DMS53 treated with DMSO at 0.1 percent for 48 hours (cell line): ENCODE results near the gene MGAT5.

ENCODE experiments used
- DNase-seq: peaks from one replicate; lab custom pipeline; 2025; ENCODE audit not compliant: unreplicated experiment; lab: John Stamatoyannopoulos, UW

The MGAT5 gene

GRCh38 chr2:134441153-134441863, 187.4 kb downstream of the MGAT5 start:
- DNase-seq = no peak

DNA sequence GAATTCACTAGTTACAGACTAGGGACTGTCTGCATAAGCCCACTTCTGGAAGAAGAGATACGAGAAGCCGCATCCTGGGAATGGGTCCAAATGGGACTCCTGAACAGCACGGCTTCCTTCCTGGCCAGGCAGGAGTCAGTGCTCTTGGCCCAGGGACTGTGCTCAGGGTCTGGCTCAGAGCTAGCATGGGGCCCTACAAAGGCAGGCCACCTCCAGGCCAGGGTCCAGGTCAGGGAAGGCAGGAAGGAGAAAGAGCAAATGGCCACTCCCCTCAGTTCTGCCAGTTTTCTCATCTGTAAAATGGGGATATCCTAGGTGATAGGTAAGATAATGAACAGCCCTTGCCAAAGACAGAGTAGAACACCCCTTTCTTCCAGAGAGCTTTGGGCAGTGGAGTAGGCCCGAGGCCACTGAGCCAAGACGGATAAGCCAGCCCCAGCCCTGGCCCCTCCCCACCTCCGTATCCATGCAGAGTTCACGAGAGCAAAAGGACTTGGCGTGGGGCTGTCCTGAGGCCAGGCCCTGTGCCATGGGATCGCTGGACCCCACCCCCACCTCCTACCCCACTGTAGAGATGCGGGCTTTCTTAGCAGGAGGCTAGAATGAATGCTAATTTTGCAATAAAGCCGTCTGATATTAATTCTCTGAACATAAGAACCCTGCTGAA, 190.1 kb downstream of the MGAT5 start:
- DNase-seq = no peak

GRCh38 chr2:134445116-134445515, 191.2 kb downstream of the MGAT5 start:
- DNase-seq = no peak

DNA sequence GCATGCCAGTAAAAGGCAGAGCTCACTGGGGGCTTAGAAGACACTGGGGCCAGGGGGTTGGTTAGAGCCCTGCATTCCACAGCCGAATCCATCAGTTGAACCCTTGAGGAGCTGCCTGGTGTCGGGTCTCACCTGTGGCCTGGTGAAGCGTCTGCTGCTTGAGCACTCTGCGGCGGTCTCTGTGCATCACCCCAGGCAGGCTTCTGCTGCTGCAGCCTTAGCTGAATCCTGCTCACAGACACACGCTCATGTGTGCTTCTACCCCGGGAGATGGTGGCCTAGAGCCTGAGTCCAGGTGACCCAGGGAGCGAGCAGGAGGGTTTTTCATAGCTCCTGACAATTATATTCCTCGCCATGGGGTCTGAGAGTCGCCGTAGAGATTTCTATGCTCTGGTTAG, 192.1 kb downstream of the MGAT5 start:
- no peak for DNase-seq

- no peak for DNase-seq
Measured at GRCh38 chr2:134446383-134447017, 192.6 kb downstream of the MGAT5 start.

GRCh38 chr2:134447669-134448068, 193.8 kb downstream of the MGAT5 start:
- DNase-seq = no peak

DNA sequence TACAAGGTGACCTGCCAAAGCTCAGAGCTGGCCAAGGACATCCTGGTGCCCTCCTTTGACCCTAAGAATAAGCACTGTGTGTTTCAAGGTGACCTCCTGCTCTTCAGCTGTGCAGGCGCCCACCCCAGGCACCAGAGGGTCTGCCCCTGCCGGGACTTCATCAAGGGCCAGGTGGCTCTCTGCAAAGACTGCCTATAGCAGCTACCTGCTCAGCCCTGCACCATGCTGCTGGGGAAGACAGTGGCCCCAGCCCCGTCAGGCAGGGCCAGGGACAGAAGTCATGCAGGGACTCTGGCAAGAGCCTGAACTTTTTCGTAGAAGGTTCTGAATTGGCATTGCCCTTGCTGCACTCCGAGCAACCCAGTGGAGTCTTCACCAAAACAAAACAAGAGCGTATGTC, 194.8 kb downstream of the MGAT5 start:
- DNase-seq = no peak

DNA sequence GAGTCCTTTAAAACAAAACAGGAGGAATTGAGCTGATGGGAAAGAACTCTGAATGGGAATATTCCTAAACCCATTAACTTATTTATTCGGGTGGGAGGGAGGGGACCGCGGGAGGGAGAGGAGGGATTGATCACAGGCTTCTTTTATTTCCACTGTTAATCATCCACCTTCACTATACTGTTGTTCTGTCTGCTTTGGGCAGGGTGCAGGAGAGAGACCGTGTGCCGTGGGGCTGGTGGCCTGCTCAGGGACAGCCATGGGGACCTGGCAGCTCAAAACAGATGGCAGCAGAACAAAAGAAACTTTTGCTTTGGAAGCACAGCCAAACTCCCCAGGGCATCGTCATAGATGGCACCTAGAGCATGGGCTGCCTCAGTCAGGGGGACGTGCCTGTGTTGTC, 195.3 kb downstream of the MGAT5 start:
- no peak for DNase-seq

GRCh38 chr2:134449751-134450513, 196.1 kb downstream of the MGAT5 start:
- no peak for DNase-seq

DNA sequence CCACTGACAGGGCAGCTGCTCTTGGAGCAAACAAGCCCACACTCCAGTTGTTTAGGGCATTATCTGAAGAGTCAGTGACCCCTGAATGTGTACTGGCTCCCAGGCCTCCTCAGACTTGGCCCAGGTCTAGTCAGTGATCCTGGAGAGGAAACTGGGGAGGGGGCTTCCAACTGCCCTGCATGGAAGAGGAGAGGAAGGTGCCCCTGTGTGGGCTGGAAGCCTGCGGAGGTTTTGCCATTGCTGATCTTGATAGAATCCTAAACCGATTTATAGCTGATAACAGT, 197.4 kb downstream of the MGAT5 start:
- DNase-seq = no peak

DNA sequence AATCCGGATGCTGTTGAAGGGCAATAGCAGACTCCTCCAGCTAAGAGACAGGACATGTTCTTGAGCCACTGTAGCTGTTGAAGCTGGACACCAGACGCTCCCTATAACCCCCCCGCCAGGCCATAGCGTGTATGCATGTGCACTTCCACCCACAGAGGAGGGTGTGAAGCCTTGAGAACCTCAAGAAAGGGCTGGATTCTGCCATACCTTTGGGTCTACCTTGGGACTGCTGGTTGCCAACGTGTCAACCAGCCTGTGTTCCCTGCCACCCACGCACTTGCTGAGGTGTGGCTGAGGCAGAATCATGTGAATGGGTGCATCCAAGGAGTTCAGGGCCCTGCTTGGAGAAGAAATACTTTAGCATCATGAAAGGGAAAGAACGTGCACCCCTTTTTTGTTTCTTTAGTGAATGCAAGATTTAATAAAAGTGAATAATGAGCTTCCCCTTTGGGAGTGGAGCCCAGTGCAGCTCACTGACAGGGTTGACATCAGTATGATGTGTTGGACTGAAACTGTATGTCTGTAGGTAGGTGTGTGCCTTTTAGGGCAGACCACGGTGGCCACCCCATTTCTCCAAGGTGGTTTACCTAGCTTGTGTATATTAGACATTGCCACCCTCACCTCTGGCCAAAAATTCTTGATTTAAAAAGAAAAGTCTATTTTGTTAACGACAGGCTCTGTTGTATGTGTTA, 198.3 kb downstream of the MGAT5 start:
- DNase-seq = no peak

DNA sequence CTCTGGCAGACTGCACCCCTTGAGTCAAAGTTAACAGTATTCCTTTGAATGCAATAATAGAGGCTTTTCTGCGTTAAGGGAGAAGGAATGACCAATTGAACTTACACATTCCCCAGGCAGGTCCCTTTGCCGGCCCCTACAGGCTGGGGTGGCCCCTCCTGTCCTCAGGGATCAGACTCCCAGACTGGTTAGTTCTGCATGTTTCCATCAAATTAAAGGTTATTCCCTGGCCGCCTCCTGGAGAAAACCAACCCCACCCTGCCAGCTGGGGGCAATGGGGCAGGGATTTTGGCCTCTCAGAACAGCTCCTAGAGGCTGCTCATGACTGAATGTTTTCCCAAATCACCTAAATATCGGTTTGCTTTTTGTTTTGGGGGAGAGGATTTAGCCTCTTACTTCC, 199.6 kb downstream of the MGAT5 start:
- DNase-seq = no peak

GRCh38 chr2:134453973-134454372, 200.1 kb downstream of the MGAT5 start:
- no peak for DNase-seq

GRCh38 chr2:134454426-134454825, 200.6 kb downstream of the MGAT5 start:
- DNase-seq = no peak

GRCh38 chr2:134454931-134455330, 201.1 kb downstream of the MGAT5 start:
- no peak for DNase-seq

- no peak for DNase-seq
Measured at GRCh38 chr2:134455426-134455825, 201.6 kb downstream of the MGAT5 start.

GRCh38 chr2:134457353-134457752, 203.5 kb downstream of the MGAT5 start:
- no peak for DNase-seq

DNA sequence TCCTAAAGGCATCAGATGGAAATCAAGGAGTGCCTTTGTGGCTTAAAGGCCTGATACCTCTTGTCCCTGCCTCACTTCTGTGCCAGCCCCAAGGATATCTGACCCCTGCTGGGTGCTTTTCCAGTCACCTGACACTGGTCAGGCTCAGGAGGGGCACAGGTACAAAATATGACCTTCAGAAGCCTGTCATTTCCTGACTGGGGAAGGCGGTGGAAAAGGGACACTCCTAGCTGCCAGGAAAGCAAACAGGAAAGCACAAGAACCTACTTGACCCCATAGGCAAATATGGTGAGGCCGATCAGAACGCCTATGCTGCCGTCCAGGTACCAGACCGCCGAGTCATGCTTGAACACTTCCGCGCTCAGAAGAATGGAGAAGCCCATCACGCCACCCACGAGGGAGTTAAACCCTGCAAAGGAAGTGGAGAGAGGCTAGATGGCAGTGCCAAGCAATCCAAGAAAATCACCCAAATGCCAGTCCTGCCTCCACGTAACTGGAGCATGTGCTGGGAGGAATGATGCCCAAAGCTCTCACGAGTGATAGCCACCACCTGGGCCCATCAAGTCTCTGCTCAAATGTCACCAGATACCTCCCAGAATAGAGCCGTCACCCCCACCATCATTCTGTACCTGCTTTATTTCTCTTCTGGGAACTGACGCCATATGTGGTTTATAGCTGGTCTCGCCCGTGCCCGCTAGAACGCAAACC, 204.0 kb downstream of the MGAT5 start:
- DNase-seq = no peak

- no peak for DNase-seq
Measured at GRCh38 chr2:134458473-134458853, 204.6 kb downstream of the MGAT5 start.

DNA sequence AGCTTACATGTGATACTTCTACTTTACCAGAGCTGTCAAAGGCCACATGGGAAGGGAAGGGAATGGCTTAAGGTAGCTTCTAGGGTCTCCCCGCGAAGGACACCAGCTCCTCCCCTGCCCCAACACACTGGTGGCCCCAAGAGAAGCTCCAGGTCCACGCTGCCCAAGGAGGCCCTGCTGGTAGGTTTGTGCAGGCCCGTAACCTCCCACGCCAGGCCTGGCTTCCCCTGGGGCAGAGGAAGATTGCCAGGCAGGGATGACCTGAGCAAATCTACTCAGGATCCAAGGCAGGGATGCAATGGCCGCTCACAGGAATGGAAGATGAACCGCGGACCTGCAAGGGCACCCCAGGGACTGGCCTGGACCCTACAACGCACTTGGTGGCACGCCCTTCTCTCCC, 205.1 kb downstream of the MGAT5 start:
- DNase-seq = no peak
